Type B pancreatic cell (in vitro differentiated cells): ENCODE results near the gene NME1. TPM values are rescaled to one million over a fixed set of nuclear protein-coding genes. Genes with fewer than 3 reads are reported as not detected.
"Not testable (repeated sequence)": the region's sequence is repeated elsewhere in the genome, so short reads cannot be mapped to it uniquely, and the experiment has no call there.

Experiments
- DNase-seq: peaks from one replicate; pipeline ENCODE4 v3.0.0; 2021; ENCODE audit warnings: mixed read lengths; ENCODE audit not compliant: unreplicated experiment; ENCODE audit errors: extremely low spot score
- H3K27ac Mint-ChIP-seq: 2 replicates; pipeline ENCODE4 v1.8.0; 2021; ENCODE audit warnings: mild to moderate bottlenecking, mixed read lengths
- H3K27me3 Mint-ChIP-seq: 2 replicates; pipeline ENCODE4 v1.8.0; 2021; ENCODE audit warnings: mixed read lengths
- H3K36me3 Mint-ChIP-seq: 2 replicates; pipeline ENCODE4 v1.8.0; 2021; ENCODE audit warnings: mixed read lengths
- H3K4me1 Mint-ChIP-seq: one replicate; pipeline ENCODE4 v1.8.0; 2021; ENCODE audit warnings: mixed read lengths; ENCODE audit not compliant: unreplicated experiment
- H3K4me3 Mint-ChIP-seq: 2 replicates; pipeline ENCODE4 v1.8.0; 2021; ENCODE audit warnings: mild to moderate bottlenecking, mixed read lengths
- H3K9me3 Mint-ChIP-seq: 2 replicates; pipeline ENCODE4 v1.8.0; 2021; ENCODE audit warnings: mixed read lengths
- CTCF ChIP-seq: fragments of 200-600 bp; sonication (generic); conservative IDR thresholded peaks from 2 replicates; pipeline ENCODE4 v1.5.0; 2021; ENCODE audit warnings: antibody characterized with exemption, mild to moderate bottlenecking
- total RNA-seq: library from RNA; stranded (reverse); gene quantifications from 2 replicates; pipeline ENCODE4 v1.2.1, GENCODE V29; 2021; ENCODE audit warnings: low replicate concordance

NME1 gene
- total RNA-seq, 1 donor from 2014 or later = 163 TPM

GRCh38 chr17:51119415-51120356 is 33.7 kb upstream of the NME1 start:
- H3K27me3 Mint-ChIP-seq = no peaks in the 10 kb centered on the region
- peak; percentile 44 for TF ChIP-seq CTCF
- peak; percentile 70 for DNase-seq

GRCh38 chr17:51120357-51120738 is 33.0 kb upstream of the NME1 start:
- H3K4me1 Mint-ChIP-seq = peaks cover 40% of the 10 kb centered on the region
- H3K27ac Mint-ChIP-seq = peak overlapping the region; percentile 97
- H3K9me3 Mint-ChIP-seq = no peaks in the 10 kb centered on the region
- TF ChIP-seq CTCF = no peak
- peak overlapping the region; percentile 92 for H3K4me3 Mint-ChIP-seq
- H3K36me3 Mint-ChIP-seq = no peaks in the 10 kb centered on the region
- no peaks in the 10 kb centered on the region for H3K27me3 Mint-ChIP-seq
- DNase-seq = no peak

More at GRCh38 chr17:51119415-51120356, 33.7 kb upstream of the NME1 start:
- peaks cover 40% of the 10 kb centered on the region for H3K4me1 Mint-ChIP-seq
- peak overlapping the region; percentile 92 for H3K4me3 Mint-ChIP-seq
- no peaks in the 10 kb centered on the region for H3K9me3 Mint-ChIP-seq
- no peaks in the 10 kb centered on the region for H3K36me3 Mint-ChIP-seq
- H3K27ac Mint-ChIP-seq = peak overlapping the region; percentile 97

GRCh38 chr17:51120739-51121619 is 32.4 kb upstream of the NME1 start, which contains the start of gene SPAG9:
TSS of gene SPAG9 (minus strand) at chr17:51120868. CDS start at chr17:51120656, 212 bp downstream.
- peak; percentile 95 for DNase-seq
- Mint-ChIP-seq H3K4me1 (peaks cover 43% of the 10 kb centered on the region), H3K27ac (peak within 1 kb of the TSS; percentile 100), H3K4me3 (peak within 1 kb of the TSS; percentile 92), H3K27me3 (no peaks in the 10 kb centered on the region), H3K9me3 (no peaks in the 10 kb centered on the region), H3K36me3 (no peaks in the 10 kb centered on the region)
- TF ChIP-seq CTCF = no peak

- no peak for TF ChIP-seq CTCF
- Mint-ChIP-seq H3K4me3 (peak overlapping the region; percentile 92), H3K4me1 (peaks cover 44% of the 10 kb centered on the region), H3K9me3 (no peaks in the 10 kb centered on the region), H3K27ac (peak overlapping the region; percentile 100), H3K36me3 (no peaks in the 10 kb centered on the region), H3K27me3 (no peaks in the 10 kb centered on the region)
- DNase-seq = peak; percentile 76
These were observed 31.5 kb upstream of the NME1 start for GRCh38 chr17:51121620-51122472.

GRCh38 chr17:51122473-51123115 is 30.8 kb upstream of the NME1 start:
- Mint-ChIP-seq H3K4me1 (peaks cover 39% of the 10 kb centered on the region), H3K27ac (peak overlapping the region; percentile 100)
- not testable (repeated sequence) for H3K36me3 Mint-ChIP-seq

More at GRCh38 chr17:51122473-51123115, 30.8 kb upstream of the NME1 start:
- H3K4me3 Mint-ChIP-seq = peak overlapping the region; percentile 92
- not testable (repeated sequence) for H3K27me3 Mint-ChIP-seq, H3K9me3 Mint-ChIP-seq, DNase-seq
